HL-60 (cell line): ENCODE results near the gene FAM98B.

Source experiments
- CTCF ChIP-seq: IDR thresholded peaks from one replicate; pipeline ENCODE4 v1.5.1; 2011; ENCODE audit warnings: low read length, control low read depth, inconsistent platforms; ENCODE audit not compliant: insufficient read depth
- POLR2AphosphoS5 ChIP-seq: IDR thresholded peaks from 2 replicates; pipeline ENCODE4 v1.6.1; 2012; ENCODE audit warnings: low read depth

GRCh38 chr15:38516626-38517025, 62.7 kb downstream of the FAM98B start:
- TF ChIP-seq POLR2AphosphoS5 (no peak), CTCF (no peak)
